SHP77 (cell line): Measurements from ENCODE around the gene SLC17A7.
A peak's percentile ranks its signal among the peaks of the same experiment; 100 is the strongest.
"Not testable (repeated sequence)": the region's sequence is repeated elsewhere in the genome, so short reads cannot be mapped to it uniquely, and the experiment has no call there.

Source experiments
- DNase-seq, 2 experiments: peaks; one replicate each; lab custom pipeline; 2025; lab: John Stamatoyannopoulos, UW

The SLC17A7 gene

DNA sequence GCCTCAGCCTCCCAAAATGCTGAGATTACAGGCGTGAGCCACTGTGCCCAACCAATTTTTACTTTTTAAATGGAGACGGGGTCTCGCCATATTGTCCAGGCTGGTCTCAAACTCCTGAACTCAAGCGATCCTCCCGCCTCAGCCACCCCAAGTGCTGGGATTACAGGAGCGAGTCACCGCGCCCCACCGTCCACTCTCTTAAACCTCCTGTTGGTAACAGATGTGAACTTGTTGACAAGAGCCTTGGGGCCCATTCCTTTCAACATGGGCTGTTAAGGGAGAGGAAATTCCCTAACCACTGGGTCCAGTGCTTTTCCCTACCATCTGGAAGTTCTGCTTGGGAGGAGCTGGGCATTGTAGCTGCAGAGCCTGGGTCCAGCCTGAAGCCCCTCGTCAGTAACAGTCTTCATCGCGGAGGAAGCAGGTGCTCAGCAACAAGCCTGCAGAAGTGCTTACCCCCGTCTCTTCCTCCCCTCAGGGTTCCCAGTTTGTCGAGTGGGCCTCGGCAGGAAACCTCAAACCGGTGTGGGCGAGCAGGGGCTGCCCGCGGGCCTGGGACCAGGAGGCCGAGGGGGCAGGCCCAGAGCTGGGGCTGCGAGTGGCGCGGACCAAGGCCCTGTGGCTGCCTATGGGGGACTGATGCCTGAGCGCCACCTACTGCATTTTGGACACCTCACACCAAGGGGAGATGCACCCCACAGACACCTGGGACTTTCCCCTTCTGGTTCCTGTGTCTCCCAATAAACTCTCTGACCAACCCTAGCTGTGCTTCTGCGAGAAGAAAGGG, 28.7 kb upstream of the SLC17A7 start:
- no peak for DNase-seq

DNA sequence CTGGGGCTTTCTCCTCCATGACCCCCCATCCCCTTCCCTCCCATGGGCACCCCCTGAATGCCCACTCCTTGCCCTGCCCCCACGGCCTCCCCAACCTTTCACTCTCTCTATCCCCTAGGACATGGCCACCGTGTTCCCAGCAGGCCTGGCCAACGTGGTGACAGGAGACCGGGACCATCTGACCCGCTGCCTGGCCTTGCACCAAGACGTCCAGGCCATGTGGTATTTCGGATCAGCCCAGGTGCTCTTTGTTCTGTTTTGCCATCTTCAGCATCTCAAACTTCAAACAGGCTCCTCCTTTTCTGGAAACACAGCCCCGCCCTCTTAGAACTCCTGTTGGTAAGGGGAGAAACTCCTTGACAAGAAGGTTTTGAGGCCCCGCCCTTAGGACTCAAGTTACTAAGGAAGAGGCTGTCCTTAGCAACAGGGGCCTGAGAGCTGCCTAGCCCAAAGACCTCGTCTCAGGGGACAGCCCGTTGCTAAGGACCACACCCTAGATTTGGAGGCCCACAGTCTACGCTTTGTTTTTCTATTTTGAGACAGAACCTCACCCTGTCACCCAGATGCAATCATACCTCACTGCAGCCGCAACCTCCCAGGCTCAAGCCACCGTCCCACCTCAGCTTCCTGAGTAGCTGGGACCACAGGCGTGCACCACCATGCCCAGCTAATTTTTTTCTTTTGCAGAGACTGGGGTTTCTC, 27.6 kb upstream of the SLC17A7 start:
- DNase-seq, result no peak

DNA sequence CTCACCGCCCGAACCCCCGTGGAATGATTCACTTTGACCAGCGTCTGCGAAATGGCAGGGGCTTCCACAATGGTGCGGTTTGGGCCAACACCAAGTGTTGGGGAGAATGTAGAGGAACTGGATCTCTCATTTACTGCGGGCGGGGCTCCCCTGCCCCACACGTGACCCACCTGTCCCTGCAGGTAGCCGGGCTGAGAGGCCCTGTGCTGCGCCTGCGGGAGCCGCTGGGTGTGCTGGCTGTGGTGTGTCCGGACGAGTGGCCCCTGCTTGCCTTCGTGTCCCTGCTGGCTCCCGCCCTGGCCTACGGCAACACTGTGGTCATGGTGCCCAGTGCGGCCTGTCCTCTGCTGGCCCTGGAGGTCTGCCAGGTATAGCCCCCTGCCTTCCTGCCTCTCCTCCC, 26.9 kb upstream of the SLC17A7 start:
- no peak for DNase-seq

DNA sequence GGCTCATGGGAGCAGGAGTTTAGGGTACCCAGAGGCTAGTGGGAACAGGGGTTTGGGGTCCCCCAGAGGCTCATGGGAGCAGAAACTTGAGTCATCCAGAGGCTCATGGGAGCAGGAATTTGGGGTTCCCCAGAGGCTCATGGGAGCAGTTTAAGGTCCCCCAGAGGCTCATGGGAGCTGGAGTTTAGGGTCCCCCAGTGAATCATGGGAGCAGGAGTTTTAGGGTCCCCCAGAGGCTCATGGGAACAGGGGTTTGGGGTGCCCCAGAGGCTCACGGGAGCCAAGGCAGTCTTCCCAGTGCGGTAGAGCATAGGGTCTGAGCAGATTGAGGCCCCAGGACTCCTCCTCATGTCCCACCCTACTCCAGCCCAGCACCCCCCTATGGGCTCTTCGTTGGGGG, 24.0 kb upstream of the SLC17A7 start:
- no peak for DNase-seq

DNA sequence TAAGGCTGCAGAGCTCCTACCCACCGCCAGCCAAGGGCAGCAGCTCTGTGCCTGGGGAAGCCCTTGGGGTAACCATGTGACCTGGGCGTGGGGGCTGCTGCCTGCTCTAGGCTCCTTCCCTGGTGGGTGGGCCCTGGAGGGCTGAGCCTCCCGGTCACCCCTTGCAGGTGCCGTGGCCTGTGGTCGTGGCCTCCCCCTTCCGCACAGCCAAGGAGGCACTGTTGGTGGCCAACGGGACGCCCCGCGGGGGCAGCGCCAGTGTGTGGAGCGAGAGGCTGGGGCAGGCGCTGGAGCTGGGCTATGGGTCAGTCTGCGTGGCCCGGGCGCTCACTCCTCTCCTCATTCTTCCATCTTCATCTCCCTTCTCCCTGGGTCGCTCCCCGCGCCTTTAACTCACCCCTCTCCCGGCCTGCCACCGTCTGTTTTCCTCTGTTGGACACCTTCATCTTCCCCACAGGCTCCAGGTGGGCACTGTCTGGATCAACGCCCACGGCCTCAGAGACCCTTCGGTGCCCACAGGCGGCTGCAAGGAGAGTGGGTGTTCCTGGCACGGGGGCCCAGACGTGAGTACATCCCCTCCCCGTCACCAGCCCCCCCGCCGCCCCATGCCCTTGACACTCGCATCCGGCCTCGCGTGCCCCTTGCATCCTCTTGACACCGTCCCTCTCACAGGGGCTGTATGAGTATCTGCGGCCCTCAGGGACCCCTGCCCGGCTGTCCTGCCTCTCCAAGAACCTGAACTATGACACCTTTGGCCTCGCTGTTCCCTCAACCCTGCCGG, 22.8 kb upstream of the SLC17A7 start:
- no peak for DNase-seq

DNA sequence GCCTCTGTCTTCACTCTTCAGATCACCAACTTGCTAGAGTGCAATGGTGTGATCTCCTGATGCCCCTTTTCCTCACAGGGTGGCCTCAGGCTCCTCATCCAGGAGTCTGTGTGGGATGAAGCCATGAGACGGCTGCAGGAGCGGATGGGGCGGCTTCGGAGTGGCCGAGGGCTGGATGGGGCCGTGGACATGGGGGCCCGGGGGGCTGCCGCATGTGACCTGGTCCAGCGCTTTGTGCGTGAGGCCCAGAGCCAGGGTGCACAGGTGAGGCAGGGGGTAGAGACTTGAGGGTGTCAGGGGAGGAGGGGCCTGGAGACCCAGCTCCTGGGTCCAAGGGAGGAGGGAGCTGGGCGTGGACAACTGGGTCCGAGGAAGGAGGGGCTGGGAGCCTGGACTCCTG, 21.2 kb upstream of the SLC17A7 start:
- DNase-seq, result no peak

DNA sequence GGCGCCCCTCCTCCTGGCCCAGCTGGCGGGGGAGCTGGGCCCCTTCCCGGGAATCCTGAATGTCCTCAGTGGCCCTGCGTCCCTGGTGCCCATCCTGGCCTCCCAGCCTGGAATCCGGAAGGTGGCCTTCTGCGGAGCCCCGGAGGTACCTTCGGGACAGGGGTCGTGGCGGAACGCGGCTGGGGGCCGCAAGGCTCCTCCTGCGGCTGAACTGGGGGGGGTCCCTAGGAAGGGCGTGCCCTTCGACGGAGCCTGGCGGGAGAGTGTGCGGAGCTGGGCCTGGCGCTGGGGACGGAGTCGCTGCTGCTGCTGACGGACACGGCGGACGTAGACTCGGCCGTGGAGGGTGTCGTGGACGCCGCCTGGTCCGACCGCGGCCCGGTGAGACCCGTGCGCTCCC, 20.3 kb upstream of the SLC17A7 start:
- DNase-seq, result no peak

DNA sequence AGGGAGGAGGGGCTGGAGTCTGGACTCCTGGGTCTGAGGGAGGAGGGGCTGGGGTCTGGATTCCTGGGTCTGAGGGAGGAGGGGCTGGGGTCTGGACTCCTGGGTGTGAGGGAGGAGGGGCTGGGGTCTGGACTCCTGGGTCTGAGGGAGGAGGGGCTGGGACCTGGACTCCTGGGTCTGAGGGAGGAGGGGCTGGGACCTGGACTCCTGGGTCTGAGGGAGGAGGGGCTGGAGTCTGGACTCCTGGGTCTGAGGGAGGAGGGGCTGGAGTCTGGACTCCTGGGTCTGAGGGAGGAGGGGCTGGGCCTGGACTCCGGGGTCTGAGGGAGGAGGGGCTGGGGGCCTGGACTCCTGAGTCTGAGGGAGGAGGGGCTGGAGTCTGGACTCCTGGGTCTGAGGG, 19.8 kb upstream of the SLC17A7 start:
- DNase-seq, result not testable (repeated sequence)

DNA sequence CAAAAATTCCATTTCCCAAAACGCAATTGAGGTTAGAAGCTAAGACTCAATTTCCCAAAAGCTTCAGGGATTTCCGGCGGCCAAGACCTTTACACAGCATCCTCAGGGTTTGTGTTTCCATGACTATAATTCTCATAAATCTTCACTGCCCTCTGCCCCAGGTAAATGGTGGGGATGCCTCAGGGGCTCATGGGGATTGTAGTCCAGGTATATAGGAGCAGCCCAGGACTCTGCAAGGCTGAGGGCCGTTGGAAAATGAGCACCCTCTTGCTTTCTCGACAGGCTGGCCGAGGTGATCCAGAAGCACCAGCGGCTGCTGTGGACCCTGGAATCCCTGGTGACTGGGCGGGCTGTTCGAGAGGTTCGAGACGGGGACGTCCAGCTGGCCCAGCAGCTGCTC, 18.1 kb upstream of the SLC17A7 start:
- DNase-seq, result no peak

DNA sequence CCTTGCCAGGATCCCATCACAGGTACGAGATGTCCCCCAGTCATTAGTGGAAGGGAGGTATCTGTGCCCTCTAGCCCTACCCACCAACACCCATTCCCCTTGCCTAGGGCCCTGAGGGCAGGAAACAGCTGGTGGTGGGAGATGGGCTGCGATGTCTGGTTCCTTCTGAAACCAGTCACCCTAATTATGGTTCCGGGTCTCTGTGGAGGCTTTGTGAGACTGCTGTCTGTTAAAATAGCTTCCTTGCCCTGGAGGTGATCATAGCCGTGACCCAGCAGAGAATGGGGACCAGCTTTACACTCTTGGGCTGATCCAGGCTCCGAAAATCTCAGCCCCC, 17.2 kb upstream of the SLC17A7 start:
- no peak for DNase-seq

DNA sequence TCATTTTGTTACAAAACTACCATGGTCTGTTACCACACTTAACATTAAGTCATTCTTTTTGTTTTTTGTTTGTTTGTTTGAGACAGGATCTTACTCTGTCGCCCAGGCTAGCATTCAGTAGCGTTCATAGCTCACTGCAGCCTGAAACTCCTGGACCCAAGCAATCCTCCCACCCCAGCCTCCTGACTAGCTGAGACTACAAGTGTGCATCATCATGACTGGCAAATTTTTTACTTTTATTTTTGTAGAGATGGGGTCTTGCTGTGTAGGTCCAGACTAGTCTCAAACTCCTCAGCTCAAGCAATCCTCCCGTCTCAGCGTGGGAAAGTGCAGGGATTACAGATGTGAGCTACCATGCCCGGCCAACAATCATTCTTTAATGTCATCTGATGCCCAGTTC, 15.0 kb upstream of the SLC17A7 start:
- DNase-seq, result no peak

DNA sequence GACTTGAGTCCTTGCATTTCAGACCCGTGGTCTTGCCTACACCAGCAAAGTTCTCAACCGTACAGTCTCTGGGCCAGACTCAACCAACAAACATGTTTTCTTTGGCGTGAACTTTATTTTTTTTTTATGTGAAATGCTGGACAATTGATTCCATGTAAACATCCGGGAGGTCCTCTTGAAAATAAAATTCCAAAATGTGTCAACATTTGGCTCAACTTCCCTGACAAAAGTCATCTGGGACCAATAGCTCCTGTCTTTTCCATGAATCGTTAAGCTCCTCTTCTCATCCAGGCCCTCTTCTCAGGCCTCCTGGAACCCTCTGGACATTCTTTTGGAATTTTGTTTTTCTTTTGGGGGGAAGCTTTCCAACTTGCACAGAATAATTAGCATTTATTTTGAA, 14.4 kb upstream of the SLC17A7 start:
- no peak for DNase-seq

DNA sequence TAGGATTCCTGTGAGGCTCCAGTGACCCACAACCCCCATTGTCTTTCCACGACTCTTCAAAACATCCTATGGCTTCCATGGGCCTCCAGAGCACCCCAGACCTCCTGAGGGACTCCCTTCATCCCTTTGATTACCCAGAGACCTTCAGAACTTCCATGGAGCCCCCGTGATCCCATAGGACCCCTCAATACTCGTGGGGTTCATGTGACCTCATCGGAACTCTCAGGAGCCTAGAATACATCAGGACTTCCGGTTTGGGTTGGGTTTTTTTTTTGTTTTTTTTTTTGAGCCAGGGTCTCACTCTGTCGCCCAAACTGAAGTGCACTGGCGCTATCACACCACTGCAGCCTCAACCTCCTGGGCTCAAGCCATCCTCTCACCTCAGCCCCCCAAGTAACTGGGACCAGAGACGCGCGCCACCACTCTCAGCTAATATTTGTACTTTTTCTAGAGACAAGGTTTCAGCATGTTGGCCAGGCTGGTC, 12.5 kb upstream of the SLC17A7 start:
- no peak for DNase-seq

DNA sequence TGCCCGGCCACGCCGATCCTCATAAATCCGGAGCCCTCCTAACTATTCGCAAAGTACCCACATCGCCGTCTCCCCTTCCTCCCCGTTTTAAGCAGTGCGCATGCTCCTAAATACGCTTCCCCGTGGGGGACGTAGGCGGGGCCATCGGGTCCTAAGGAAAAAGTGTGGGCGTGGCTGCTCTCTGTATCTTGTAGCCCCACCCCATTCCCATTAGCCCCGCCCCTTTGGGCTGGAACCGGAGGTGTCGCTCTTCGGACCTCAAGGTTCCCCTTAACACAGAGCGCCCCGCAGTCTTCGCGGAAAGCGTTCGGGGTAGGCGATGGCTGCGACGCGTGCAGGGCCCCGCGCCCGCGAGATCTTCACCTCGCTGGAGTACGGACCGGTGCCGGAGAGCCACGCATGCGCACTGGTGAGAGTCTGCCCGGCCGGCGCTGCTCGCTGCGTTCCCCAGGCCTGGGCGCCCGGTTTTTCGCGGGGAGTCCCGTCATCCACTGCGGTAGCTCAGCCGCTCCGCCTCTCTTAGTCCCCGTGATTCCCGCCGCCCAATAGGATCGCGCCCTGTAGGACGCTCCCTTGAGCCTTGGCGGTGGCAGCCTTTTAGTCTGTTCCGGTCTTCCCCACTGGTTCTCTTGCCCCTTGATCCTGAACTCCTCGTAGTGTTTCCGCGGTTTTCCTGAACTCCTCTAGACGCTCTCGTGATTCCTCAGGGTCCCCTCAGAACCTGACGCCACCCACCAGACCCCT, 11.9 kb upstream of the SLC17A7 start, which contains the start of gene ALDH16A1:
Gene ALDH16A1 (plus strand): TSS at position 213 of the 744 bp plus-strand sequence. CDS start 107 bp downstream, at position 320.
- peak; percentile 96 to 97 for DNase-seq

DNA sequence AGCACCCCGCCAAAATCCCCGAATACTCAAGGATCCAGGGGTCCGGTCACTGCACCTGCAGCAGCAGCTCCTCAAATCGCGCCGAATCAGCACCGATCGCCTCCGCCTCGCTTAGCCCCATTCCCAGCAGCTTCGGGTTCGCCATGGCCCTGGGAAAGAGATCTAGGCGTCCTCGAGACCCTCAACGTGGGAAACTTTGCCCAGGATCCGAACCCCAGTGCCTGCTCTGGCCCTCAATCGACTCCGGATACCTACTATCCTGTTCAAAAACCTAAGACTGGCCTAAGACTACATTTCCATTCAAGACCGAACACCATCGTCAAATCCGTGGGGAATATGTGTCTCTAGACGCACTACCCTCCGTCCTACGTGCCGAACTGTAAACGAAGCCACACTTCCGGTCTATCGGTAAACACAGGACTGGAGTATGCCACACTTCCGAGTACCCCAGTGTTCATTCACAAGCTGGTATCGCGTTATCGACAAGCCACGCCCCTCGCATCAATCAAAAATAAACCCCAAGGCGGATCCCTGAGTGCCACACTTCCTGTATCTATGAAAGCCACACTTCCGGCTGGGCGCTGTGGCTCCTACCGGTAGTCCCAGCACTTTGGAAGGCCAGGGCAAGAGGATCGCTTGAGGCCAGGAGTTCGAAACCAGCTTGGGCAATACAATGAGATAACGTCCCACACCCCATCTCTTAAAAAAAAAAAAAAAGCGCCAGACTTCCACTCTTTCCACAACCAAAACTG, 10.3 kb upstream of the SLC17A7 start, which contains the start of gene PIH1D1:
Gene PIH1D1 (minus strand): TSS at position 385 of the 752 bp plus-strand sequence. CDS start 240 bp downstream, at position 145.
- DNase-seq, result peak; percentile 98 to 99

DNA sequence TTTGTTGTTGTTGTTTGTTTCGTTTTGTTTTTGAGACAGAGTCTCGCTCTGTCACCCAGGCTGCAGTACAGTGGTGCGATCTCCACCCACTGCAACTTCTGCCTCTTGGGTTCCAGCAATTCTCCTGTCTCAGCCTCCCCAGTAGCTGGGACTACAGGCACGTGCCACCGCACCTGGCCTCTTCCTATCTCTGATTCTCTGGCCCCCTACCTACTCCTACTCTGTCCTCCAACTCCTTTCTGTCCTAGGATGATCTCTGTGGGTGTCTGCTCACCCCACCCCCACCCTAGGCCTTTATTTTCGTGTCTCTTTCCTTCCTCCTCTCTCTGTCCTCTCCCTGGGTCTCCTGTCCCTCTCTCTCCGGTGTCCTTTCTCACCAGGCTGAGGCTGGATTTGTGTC, 9.1 kb upstream of the SLC17A7 start:
- DNase-seq, result no peak

DNA sequence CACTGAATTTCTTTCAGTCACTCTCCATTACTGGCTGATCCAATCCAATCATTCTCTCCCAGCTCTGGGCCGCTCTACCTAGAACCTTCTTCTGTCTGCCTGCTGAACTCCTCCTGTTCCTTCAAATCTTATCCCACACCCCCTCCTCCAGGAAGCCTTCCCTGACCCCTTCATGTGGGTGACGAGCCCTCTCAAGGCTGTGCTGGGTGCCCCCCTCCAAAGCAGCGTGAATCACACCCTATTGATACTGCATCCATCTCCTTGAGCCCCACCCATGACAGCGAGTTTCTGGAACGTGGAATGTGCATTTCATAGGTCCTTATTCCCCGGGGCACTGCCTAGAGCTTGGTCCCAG, 7.1 kb upstream of the SLC17A7 start:
- no peak for DNase-seq

DNA sequence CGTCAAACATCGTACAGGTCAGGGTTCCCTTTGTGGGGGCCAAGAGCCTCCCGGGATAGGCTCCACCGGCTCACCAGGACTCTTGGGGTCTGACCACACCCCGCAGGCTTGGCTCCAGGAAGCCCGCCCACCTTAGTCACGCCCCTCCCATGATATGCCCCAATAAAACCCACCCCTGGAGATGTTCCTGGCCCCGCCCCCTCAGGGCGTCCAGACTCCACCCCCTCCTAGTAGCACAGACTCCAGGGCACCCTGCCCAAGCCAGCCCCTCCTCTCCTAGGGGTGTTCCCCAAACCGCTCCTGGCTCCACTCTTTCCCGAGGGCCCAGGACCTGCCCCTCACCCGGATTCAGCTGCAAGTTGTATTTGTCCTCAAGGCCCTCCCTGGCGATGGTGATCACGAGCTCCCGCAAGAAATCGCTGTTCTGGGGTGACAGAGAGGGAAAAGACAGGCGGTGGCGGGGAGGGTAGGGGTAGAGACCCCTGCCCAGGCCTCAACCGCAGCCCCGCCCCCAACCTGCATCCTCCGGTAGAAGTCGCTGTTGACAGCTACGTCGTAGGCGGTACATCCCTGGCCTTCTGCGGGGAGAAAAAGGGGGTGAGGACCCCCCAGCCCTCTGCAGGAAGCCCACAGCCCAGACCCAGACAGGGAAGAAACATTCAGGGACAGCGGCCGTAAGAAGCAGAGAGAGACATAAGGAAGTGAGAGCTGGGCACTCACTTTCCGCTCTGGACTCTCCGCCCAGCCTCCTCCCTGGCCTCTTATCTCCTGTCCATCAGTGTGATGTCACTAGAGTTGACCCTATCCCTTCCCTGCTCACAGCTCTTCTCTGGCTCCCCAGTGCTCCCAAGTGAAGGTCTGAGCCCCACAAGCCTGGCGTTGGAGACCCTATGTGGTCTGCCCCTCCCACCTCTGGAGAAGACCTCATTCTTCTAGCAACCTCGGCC, 6.4 kb upstream of the SLC17A7 start:
- DNase-seq, result peak in 1 of 2 experiments; percentile 7

DNA sequence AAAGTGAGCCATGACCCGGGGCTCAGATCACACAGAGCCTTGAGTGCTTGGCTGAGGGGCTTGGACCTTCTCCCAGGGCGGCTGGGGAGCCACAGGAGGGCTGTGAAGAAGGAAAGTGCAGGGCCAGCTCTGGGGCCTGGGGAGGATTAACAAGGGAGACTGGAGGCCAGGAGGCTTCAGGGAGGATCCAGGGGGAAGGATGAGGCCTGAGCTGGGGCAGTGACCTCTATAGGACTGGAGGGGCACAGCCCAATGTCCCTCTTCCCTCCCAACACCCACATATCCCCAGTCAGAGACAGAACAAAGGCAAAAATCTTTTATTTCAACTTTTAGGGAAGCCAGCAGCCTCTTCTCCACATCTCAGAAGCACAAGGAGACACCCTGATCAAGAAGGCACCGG, 4.7 kb upstream of the SLC17A7 start:
- DNase-seq, result no peak

DNA sequence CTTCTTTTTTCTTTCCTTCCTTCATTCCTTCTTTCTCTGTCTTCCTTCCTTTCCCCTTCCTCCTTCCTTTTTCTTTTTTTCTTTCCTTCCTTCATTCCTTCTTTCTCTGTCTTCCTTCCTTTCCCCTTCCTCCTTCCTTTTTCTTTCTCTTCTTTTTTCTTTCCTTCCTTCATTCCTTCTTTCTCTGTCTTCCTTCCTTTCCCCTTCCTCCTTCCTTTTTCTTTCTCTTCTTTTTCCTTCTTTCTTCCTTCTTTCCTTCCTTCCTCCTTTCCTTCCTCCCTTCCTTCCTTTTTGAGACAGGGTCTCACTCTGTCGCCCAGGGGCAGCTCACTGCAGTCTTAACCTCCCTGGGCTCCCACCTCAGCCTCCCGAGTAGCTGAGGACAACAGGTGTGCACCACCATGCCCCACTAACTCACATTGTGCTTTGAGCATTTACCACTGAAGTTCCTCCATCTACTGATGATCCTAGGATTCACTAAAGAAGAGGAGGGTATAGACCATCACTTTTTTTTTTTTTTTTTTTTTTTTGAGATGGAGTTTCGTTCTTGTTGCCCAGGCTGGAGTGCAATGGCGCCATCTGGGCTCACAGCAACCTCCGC, 2.9 kb upstream of the SLC17A7 start:
- not testable (repeated sequence) for DNase-seq
